Dermis blood vessel endothelial cell (primary cell): ENCODE data around the gene PCGF5. TPM values are rescaled to one million over a fixed set of nuclear protein-coding genes. Genes with fewer than 3 reads are reported as not detected.
"Not testable (repeated sequence)": the region's sequence is repeated elsewhere in the genome, so short reads cannot be mapped to it uniquely, and the experiment has no call there.

Source experiments
- DNase-seq: peaks from one replicate; pipeline ENCODE4 v3.0.0; 2010
- total RNA-seq: library from RNA; depleted of rRNA; stranded (reverse); fragments of >200 nt; gene quantifications from 2 replicates; pipeline ENCODE4 v1.2.3, GENCODE V29; 2014

The PCGF5 gene
- total RNA-seq, 1 donor from 2014 or later: 41.2 TPM

DNA sequence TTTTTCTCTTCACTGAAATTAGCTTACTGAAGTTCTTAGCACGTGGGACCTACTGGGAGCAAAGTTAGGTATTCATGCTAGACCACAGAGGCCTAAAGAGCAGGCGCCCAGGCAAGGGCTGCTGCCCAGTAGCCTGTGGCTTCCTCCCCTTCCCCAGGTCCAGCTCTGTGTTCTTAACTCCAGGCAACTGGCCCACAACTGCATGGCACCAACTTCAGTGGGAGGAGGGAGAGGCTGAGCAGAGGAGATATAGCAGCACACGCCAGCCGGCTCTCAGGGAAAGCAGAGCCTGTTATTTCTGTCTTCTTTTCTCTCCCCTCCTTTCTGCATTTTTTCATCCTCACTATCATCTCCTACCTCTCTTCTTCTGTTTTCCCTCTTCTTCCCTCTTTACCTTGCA is 67.4 kb downstream of the PCGF5 start:
- DNase-seq: no peak

- no peak for DNase-seq
Observed at GRCh38 chr10:91289305-91289704, 68.8 kb downstream of the PCGF5 start.

DNA sequence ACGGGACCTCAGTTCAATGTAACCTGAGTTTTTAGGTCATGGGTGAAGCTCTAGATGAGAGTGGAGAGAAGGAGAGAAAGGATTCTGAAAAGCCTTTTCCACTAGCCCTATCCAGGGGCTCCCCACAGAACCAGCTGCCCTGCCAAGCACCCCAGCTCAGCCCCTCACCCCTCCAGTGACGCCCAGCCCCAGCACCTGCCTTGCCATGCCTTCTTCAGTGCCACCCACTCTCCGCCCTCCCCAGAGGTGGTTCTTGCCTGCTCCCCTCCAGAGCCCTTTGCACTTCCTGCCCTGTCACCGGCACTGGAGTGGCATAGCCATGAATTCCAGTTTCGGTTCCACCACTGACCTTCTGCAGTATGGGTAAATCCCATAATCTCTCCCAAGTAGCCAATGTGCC is 70.1 kb downstream of the PCGF5 start:
- DNase-seq: no peak

GRCh38 chr10:91294134-91294906 is 73.9 kb downstream of the PCGF5 start:
- no peak for DNase-seq

- no peak for DNase-seq
Observed at GRCh38 chr10:91295346-91295745, 74.9 kb downstream of the PCGF5 start.

- DNase-seq: peak; percentile 62
Observed at GRCh38 chr10:91296471-91296870, 76.0 kb downstream of the PCGF5 start.

DNA sequence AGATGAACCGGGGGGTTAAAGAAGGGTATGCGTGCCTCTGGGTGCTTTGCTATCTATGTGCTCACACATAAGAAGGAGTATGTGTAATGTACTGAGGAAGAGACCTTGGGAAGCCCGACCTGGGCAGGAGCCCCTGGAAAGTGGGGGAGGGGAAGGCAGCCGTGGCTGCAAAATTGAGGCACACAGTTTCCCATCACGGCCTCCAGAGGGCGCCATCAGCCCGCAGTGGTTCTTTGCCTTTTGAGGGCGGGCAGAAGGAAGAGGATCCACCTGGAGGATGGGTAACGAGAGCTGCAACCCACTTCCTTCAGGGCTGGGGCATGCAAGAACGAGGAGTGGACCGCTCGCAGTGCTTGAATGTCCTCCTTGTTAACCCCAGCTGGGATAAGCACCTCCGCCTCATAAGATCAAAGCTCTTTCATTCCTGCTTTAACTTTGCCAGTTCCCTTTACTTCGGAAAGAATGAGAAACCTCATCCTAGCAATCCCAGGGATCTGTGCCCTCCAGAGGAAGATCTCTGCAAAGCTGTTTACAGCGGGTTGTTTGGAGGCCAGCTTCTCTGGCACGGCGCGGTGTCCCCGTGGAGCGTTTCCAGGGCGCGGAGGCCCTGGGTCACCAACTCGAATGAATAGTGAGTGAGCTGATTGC is 77.9 kb downstream of the PCGF5 start:
- peak; percentile 82 for DNase-seq

DNA sequence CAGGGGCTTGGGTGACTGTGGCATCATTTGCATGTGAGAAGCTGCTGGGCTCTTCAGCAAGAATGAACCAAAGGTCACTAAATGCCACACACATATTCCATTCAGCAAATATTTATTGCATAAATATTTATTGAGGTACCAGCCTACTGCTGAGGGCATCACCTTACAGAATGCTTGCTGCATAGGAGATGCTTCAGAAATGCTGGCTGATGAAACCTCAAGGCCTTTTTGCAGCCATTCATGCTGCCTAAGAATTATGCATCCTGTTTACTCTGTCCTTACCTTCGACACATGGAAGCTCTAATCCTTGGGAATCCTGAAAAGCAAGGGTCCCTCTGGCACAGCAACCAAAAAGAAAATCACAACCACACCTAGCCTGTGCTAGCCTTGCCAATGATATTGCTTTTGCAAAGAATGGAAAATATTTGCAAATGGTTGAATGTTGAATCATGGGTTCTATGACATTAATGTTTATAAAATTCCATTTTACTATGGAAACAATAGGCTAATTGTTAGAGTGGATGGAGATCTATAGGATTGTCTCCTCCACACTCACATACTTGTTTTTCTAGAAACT is 79.6 kb downstream of the PCGF5 start:
- no peak for DNase-seq

- DNase-seq: not testable (repeated sequence)
Observed at GRCh38 chr10:91302946-91303345, 82.5 kb downstream of the PCGF5 start.

- DNase-seq: not testable (repeated sequence)
Observed at GRCh38 chr10:91305979-91306378, 85.5 kb downstream of the PCGF5 start.

DNA sequence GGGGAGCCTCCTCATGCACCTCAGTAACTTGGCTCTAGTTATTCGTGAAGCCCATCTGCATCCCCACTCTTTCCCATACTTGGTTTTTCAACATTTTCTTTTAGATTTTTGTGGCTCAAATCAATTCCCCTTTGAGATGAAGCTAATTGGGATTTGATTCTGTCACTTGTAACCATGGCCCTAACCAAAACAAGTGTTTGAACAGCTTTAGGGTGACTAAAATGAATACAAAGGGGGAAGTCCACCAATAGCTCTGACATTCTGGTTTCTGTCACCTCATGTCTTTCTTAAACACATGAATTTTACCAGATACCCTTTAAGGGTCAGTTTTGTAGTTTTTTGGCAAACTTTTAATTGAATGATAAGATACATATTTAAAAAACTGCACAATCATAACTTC is 87.0 kb downstream of the PCGF5 start:
- no peak for DNase-seq

GRCh38 chr10:91309711-91310110 is 89.2 kb downstream of the PCGF5 start:
- no peak for DNase-seq

GRCh38 chr10:91311601-91312381 is 91.3 kb downstream of the PCGF5 start:
- no peak for DNase-seq

- no peak for DNase-seq
Observed at GRCh38 chr10:91312382-91312733, 91.9 kb downstream of the PCGF5 start.

DNA sequence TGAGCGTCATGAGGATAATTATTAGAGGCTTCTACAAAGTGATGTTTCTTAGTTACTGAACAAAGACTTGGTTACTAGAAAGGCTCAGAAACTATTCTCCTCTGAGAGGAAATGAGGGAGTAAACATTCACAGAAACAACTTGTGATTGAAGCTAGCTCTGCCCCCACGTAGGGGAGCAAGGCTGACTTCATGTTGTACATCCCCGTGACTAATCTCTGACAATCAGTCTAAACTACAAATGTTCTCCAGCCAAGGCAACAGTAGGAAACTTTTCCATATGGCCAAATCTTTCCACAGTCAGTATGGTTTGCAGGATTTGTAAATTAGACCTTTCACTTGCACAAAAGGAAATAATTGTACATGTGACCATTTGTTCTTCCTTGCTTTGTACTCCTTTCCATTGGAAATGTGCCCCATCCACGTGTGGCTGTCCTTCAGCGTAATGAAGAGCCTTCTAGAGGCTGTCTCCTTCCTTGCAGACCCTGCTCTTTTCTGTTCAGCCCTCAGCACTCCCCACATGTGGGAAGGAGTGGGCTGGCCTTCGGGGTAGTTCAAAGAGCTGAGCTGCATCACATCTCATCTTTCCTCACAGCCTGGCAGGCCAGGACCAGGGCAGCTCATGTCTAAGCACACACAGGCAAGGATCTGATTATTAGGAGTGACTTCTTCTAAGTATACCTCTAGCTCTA is 93.5 kb downstream of the PCGF5 start:
- DNase-seq: peak; percentile 51

DNA sequence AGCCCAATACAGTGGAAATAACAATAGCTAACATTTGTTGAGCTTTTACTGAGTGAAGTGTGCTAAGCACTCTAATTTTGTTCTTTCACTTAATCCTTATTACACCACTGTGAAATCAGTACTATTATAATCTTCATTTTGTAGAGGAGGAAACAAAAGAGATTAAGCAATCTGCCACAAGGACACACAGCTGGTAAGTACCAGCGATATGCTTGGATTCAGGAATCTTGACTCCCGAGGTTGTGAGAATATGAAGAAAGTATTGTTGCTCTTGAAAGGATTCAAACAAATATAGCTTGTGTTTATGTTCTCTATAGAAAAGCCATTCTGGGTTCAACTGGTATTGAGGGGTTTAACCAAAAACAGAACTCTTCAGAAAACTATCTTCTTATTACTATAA is 96.0 kb downstream of the PCGF5 start:
- no peak for DNase-seq

DNA sequence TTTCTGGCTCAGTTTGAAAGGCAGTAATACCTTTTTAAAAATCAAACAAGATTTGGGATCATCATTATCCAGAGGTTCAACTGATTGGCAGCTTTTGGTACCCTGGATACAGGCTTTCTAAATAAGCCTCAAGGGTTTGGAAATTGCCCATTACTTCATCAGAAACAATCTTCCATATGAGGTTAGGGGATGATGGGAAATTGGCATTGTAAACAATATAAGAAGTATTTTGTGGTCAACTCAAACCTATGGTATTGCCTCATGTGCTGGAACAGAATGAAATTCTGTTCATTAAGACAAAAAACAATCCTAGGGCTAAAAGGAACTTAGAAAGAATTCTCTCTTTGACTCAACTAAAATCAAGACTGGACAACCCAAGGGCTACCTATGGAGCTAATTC is 97.1 kb downstream of the PCGF5 start:
- DNase-seq: no peak

- no peak for DNase-seq
Observed at GRCh38 chr10:91319336-91319735, 98.9 kb downstream of the PCGF5 start.

DNA sequence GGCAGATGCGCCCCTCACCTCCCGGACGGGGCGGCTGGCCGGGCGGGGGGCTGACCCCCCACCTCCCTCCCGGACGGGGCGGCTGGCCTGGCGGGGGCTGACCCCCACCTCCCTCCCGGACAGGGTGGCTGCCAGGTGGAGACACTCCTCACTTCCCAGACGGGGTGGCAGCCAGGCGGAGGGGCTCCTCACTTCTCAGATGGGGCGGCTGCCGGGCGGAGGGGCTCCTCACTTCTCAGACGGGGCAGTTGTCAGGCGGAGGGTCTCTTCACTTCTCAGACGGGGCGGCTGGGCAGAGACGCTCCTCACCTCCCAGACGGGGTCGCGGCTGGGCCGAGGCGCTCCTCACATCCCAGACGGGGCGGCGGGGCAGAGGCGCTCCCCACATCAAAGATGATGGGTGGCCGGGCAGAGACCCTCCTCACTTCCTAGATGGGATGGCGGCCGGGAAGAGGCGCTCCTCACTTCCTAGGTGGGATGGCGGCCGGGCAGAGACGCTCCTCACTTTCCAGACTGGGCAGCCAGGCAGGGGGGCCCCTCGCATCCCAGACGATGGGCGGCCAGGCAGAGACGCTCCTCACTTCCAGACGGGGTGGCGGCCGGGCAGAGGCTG is 102.9 kb downstream of the PCGF5 start:
- not testable (repeated sequence) for DNase-seq

- DNase-seq: no peak
Observed at GRCh38 chr10:91328320-91328984, 108.0 kb downstream of the PCGF5 start.
